Endothelial cell (in vitro differentiated cells): ENCODE data around the gene NBAS. TPM values are rescaled to one million over a fixed set of nuclear protein-coding genes. Genes with fewer than 3 reads are reported as not detected.
"Not testable (repeated sequence)": the region's sequence is repeated elsewhere in the genome, so short reads cannot be mapped to it uniquely, and the experiment has no call there.

ENCODE experiments used
- DNase-seq: peaks from one replicate; pipeline ENCODE4 v3.0.0; 2021; ENCODE audit warnings: low spot score
- H3K27ac Mint-ChIP-seq: one replicate; pipeline ENCODE4 v1.8.0; 2021; ENCODE audit warnings: mixed read lengths, inconsistent platforms; ENCODE audit not compliant: unreplicated experiment
- H3K27me3 Mint-ChIP-seq: one replicate; pipeline ENCODE4 v1.8.0; 2021; ENCODE audit warnings: mild to moderate bottlenecking, moderate library complexity, mixed read lengths, inconsistent platforms; ENCODE audit not compliant: unreplicated experiment
- H3K36me3 Mint-ChIP-seq: one replicate; pipeline ENCODE4 v1.8.0; 2021; ENCODE audit warnings: mild to moderate bottlenecking, low read depth, mixed read lengths, inconsistent platforms; ENCODE audit not compliant: unreplicated experiment
- H3K4me1 Mint-ChIP-seq: one replicate; pipeline ENCODE4 v1.8.0; 2021; ENCODE audit warnings: mild to moderate bottlenecking, mixed read lengths, inconsistent platforms; ENCODE audit not compliant: unreplicated experiment
- H3K4me3 Mint-ChIP-seq: one replicate; pipeline ENCODE4 v1.8.0; 2021; ENCODE audit warnings: mild to moderate bottlenecking, mixed read lengths, inconsistent platforms; ENCODE audit not compliant: unreplicated experiment
- H3K9me3 Mint-ChIP-seq: one replicate; pipeline ENCODE4 v1.8.0; 2021; ENCODE audit warnings: mixed read lengths, inconsistent platforms; ENCODE audit not compliant: unreplicated experiment
- total RNA-seq: library from RNA; stranded (reverse); fragmentation: NEBNext Ultra II Directional; extraction: Animal tissue kit (Norgen Biotek cat#: 25700); gene quantifications from one replicate; pipeline ENCODE4 v1.2.1, GENCODE V29; 2021; ENCODE audit not compliant: unreplicated experiment
- TF ChIP-seq, protein P1 (sequence below): fragments of 200-600 bp; sonication (generic); IDR thresholded peaks from one replicate; pipeline ENCODE4 v1.5.0; 2021; ENCODE audit warnings: antibody characterized with exemption; ENCODE audit not compliant: unreplicated experiment

NBAS gene
- total RNA-seq, 1 donor from 2014 or later = 52.8 TPM

DNA sequence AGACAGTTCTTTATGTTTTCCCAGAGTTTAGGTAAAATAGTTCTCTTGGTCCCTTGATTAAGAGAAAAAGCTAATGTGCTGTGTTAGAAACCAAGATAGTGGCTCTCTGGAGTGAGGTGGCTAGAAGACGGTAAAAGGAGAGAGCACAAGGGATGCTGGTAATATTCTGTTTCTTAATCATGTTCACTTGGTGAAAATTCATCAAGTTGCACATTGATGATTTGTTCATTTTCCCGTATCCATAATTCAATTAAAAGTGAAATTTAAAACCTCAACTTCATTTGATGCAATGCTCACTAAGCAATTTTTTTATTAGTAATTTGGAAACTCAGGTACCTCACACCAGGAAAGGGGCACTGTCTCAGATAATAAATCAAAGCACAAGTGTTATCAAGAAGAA, 113.8 kb downstream of the NBAS start:
- Mint-ChIP-seq H3K27ac (no peak overlapping the region), H3K27me3 (no peaks in the 10 kb centered on the region), H3K4me1 (no peaks in the 10 kb centered on the region), H3K36me3 (no peaks in the 10 kb centered on the region), H3K9me3 (no peaks in the 10 kb centered on the region), H3K4me3 (no peak overlapping the region)
- DNase-seq = no peak
- TF ChIP-seq, protein P1, sequence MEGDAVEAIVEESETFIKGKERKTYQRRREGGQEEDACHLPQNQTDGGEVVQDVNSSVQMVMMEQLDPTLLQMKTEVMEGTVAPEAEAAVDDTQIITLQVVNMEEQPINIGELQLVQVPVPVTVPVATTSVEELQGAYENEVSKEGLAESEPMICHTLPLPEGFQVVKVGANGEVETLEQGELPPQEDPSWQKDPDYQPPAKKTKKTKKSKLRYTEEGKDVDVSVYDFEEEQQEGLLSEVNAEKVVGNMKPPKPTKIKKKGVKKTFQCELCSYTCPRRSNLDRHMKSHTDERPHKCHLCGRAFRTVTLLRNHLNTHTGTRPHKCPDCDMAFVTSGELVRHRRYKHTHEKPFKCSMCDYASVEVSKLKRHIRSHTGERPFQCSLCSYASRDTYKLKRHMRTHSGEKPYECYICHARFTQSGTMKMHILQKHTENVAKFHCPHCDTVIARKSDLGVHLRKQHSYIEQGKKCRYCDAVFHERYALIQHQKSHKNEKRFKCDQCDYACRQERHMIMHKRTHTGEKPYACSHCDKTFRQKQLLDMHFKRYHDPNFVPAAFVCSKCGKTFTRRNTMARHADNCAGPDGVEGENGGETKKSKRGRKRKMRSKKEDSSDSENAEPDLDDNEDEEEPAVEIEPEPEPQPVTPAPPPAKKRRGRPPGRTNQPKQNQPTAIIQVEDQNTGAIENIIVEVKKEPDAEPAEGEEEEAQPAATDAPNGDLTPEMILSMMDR = no peak

DNA sequence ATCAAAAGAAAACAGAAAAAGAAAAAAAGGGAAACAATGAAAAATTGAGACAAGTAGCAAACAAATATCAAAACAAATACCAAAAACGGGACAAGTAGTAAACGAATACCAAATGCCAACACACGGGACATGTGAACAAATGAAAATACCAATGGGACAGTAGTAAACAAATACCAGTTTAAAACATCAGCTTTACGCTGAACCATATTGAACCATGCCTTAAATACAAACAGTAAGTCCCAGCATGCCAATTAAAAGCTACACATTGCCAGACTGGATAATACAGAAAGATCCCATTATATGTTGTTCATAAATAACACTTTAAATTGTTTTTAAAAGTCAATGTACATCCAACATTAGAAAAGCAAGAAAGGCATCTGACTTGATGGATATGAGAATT, 114.2 kb downstream of the NBAS start:
- H3K27me3 Mint-ChIP-seq = no peaks in the 10 kb centered on the region
- no peak overlapping the region for H3K4me3 Mint-ChIP-seq
- H3K9me3 Mint-ChIP-seq = no peaks in the 10 kb centered on the region
- no peaks in the 10 kb centered on the region for H3K4me1 Mint-ChIP-seq
- H3K36me3 Mint-ChIP-seq = no peaks in the 10 kb centered on the region
- TF ChIP-seq, protein P1 = no peak
- no peak for DNase-seq
- no peak overlapping the region for H3K27ac Mint-ChIP-seq

DNA sequence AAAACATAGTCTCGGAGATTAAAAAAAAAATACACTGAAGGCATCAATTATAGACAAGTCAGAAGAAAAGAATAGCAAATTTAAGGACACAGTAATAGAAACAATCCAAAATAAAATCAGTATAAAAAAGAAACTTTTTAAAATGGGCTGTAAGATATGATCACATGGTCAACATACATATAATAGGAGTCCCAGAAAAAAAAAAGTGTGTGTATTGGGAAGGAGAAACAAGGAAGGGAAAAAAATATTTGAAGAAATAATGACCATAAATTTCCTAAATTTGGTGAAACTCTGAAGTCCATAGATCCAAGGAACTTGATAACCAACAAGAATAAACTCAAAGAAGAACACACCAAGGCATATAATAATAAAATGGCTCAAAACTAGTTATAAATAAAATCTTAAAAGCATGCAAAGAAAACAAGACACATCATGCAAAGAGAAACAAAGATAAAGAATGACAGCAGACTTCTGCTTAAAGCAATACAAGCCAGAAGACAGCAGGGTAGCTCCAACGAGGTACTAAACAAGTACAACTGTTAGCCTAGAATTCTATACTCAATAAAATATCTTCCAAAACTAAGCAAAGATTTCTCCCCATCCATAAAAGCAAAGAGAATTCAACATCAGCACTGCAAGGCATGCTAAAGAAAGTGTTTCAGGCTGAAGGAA, 115.1 kb downstream of the NBAS start:
- H3K27ac Mint-ChIP-seq = no peak overlapping the region
- no peaks in the 10 kb centered on the region for H3K4me1 Mint-ChIP-seq
- H3K4me3 Mint-ChIP-seq = no peak overlapping the region
- H3K36me3 Mint-ChIP-seq = no peaks in the 10 kb centered on the region
- TF ChIP-seq, protein P1 = no peak
- DNase-seq = no peak
- no peaks in the 10 kb centered on the region for H3K9me3 Mint-ChIP-seq
- H3K27me3 Mint-ChIP-seq = no peaks in the 10 kb centered on the region

DNA sequence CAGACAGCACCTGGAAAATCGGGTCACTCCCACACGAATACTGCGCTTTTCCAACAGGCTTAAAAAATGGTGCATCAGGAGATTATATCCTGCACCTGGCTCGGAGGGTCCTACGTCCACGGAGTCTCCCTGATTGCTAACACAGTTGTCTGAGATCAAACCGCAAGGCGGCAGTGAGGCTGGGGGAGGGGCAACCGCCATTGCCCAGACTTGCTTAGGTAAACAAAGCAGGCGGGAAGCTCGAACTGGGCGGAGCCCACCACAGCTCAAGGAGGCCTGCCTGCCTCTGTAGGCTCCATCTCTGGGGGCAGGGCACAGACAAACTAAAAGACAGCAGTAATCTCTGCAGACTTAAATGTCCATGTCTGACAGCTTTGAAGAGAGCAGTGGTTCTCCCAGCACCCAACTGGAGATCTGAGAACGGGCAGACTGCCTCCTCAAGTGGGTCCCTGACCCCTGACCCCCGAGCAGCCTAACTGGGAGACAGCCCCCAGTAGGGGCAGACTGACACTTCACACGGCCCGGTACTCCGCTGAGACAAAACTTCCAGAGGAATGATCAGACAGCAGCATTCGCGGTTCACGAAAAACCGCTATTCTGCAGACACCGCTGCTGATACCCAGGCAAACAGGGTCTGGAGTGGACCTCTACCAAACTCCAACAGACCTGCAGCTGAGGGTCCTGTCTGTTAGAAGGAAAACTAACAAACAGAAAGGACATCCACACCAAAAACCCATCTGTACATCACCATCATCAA, 121.2 kb downstream of the NBAS start:
- H3K27me3 Mint-ChIP-seq, H3K36me3 Mint-ChIP-seq, DNase-seq, H3K4me3 Mint-ChIP-seq, H3K27ac Mint-ChIP-seq, H3K4me1 Mint-ChIP-seq, H3K9me3 Mint-ChIP-seq: not testable (repeated sequence)

- not testable (repeated sequence) for H3K9me3 Mint-ChIP-seq, H3K27ac Mint-ChIP-seq, H3K36me3 Mint-ChIP-seq, H3K4me1 Mint-ChIP-seq, DNase-seq, H3K4me3 Mint-ChIP-seq, H3K27me3 Mint-ChIP-seq
Measured at GRCh38 chr2:15439366-15439765, 121.8 kb downstream of the NBAS start.

- H3K27ac Mint-ChIP-seq = no peak overlapping the region
- no peak overlapping the region for H3K4me3 Mint-ChIP-seq
- TF ChIP-seq, protein P1 = no peak
- no peaks in the 10 kb centered on the region for H3K27me3 Mint-ChIP-seq
- peaks cover 9% of the 10 kb centered on the region for H3K36me3 Mint-ChIP-seq
- no peak for DNase-seq
- H3K4me1 Mint-ChIP-seq = peaks cover 5% of the 10 kb centered on the region
- no peaks in the 10 kb centered on the region for H3K9me3 Mint-ChIP-seq
Measured at GRCh38 chr2:15436195-15436594, 124.9 kb downstream of the NBAS start.
